Central memory CD8-positive, alpha-beta T cell (primary cell): ENCODE data around the gene PROSER3.

Experiments
- ATAC-seq: fragments of 150-1000 bp; cut with Tn5 transposase; replicated peaks from 2 replicates; pipeline ENCODE4 v1.10.0; 2022; ENCODE audit warnings: mild to moderate bottlenecking, moderate FRiP score, moderate number of reproducible peaks; ENCODE audit not compliant: poor library complexity, severe bottlenecking; ENCODE audit errors: extremely low read depth
- DNase-seq, 2 donors: peaks; one replicate each; pipeline ENCODE4 v3.0.0; 2021; ENCODE audit warnings: low spot score in 2 of 2
- H3K27ac Mint-ChIP-seq: one replicate; pipeline ENCODE4 v1.8.0; 2022; ENCODE audit warnings: low read depth, mild to moderate bottlenecking, moderate library complexity, mixed read lengths
- H3K27me3 Mint-ChIP-seq: one replicate; pipeline ENCODE4 v1.8.0; 2022; ENCODE audit warnings: mixed read lengths
- H3K36me3 Mint-ChIP-seq: one replicate; pipeline ENCODE4 v1.8.0; 2022; ENCODE audit warnings: mild to moderate bottlenecking, moderate library complexity, mixed read lengths; ENCODE audit not compliant: insufficient read depth
- H3K4me1 Mint-ChIP-seq: one replicate; pipeline ENCODE4 v1.8.0; 2022; ENCODE audit warnings: mixed read lengths
- H3K4me3 Mint-ChIP-seq: one replicate; pipeline ENCODE4 v1.8.0; 2022; ENCODE audit warnings: mild to moderate bottlenecking, moderate library complexity, mixed read lengths
- H3K9me3 Mint-ChIP-seq: one replicate; pipeline ENCODE4 v1.8.0; 2022; ENCODE audit warnings: mixed read lengths

PROSER3 gene

DNA sequence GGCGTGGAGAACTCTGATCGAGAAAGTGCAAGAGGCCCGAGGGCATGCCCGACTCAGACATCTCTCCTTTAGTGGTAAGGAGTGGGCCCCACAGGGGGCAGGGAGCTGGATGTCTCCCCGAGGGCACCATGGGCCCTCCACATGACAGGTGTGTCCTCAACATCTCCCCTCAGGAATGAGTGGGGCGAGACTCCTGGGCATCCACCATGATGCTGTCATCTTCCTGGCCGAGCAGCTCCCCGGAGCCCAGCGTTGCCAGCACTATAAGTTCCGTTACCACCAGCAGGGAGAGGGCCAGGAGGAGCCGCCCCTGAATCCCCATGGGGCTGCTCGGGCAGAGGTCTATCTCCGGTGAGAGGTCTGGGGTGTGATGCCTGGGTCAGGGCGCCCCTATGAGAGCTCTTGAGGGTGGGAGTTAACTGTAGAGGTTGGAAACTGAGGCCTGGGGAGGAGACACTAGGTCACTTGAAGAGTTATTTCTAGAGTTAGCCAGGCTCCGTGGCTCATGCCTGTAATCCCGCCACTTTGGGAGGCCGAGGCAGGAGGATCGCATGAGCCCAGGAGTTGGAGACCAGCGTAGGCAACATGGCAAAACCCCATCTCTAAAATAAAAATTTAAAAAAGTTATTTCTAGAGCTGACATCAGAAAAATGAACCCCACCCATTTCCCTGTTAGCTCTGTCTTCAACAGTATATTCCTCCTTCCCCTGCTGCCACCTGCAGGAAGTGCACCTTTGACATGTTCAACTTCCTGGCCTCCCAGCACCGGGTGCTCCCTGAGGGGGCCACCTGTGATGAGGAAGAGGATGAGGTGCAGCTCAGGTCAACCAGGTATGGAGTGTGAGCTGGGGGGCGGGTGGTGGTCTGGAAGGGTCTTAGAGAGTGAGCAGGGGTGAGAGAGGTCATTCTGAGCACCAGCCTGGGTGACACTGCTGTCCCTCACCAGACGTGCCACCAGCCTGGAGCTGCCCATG is 20.8 kb upstream of the PROSER3 start:
- DNase-seq (no peak), ATAC-seq (no peak)
- no peaks in the 10 kb centered on the region for H3K27me3 Mint-ChIP-seq
- H3K9me3 Mint-ChIP-seq, result no peaks in the 10 kb centered on the region
- no peak overlapping the region for H3K4me3 Mint-ChIP-seq
- H3K36me3 Mint-ChIP-seq, result peaks cover 22% of the 10 kb centered on the region
- peak overlapping the region; percentile 81 for H3K27ac Mint-ChIP-seq
- peaks cover 40% of the 10 kb centered on the region for H3K4me1 Mint-ChIP-seq

DNA sequence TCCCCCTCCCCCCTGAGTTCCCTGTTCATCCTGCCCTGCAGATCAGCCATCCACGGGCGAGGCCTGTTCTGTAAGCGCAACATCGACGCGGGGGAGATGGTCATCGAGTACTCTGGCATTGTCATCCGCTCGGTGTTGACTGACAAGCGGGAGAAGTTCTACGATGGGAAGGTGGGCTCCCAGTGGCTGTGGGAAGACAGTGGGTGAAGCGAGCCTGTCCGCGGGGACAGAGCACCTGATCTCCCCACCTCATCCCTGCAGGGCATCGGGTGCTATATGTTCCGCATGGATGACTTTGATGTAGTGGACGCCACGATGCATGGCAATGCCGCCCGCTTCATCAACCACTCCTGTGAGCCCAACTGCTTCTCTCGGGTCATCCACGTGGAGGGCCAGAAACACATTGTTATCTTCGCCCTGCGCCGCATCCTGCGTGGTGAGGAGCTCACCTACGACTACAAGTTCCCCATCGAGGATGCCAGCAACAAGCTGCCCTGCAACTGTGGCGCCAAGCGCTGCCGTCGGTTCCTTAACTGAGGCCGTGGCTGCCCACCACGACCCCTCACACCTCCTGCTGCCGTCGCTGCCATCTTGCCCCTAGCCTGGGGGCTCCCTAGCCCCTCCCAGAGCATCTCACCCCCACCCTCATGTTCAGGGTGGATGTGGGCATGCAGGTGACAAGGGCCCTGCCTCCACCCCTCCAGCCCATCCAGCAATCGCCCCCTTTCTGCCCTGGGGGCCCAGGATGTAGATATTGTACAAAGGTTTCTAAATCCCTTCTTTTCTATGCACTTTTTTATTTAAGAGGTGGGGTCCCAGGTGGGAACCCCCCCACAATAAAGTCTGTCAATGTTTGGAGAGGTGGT is 19.7 kb upstream of the PROSER3 start:
- peak overlapping the region; percentile 81 for H3K27ac Mint-ChIP-seq
- peaks cover 47% of the 10 kb centered on the region for H3K4me1 Mint-ChIP-seq
- H3K4me3 Mint-ChIP-seq, result peak overlapping the region; percentile 86
- no peak for ATAC-seq
- peaks cover 28% of the 10 kb centered on the region for H3K36me3 Mint-ChIP-seq
- DNase-seq, result no peak
- no peaks in the 10 kb centered on the region for H3K9me3 Mint-ChIP-seq
- H3K27me3 Mint-ChIP-seq, result no peaks in the 10 kb centered on the region

DNA sequence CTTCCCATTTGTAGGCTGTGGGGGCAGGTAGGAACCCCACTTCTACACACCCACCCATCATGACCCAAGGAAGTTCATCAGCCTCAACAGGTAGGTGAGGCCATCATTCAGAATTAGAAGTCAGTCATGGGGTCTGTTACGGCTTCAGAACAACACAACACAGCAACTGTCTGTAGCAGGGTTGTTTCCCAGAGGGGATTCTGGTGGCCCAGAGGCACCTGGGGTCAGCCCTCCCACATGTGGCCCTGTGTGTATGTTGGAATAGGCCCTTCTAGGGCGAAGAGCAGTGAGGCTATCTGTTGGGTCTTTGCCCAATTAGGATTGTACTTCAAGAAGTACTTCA is 19.1 kb upstream of the PROSER3 start:
- H3K9me3 Mint-ChIP-seq, result no peaks in the 10 kb centered on the region
- DNase-seq, result no peak
- H3K36me3 Mint-ChIP-seq, result peaks cover 25% of the 10 kb centered on the region
- peak overlapping the region; percentile 86 for H3K4me3 Mint-ChIP-seq
- H3K27ac Mint-ChIP-seq, result peak overlapping the region; percentile 41
- no peaks in the 10 kb centered on the region for H3K27me3 Mint-ChIP-seq
- no peak for ATAC-seq
- H3K4me1 Mint-ChIP-seq, result peaks cover 46% of the 10 kb centered on the region

DNA sequence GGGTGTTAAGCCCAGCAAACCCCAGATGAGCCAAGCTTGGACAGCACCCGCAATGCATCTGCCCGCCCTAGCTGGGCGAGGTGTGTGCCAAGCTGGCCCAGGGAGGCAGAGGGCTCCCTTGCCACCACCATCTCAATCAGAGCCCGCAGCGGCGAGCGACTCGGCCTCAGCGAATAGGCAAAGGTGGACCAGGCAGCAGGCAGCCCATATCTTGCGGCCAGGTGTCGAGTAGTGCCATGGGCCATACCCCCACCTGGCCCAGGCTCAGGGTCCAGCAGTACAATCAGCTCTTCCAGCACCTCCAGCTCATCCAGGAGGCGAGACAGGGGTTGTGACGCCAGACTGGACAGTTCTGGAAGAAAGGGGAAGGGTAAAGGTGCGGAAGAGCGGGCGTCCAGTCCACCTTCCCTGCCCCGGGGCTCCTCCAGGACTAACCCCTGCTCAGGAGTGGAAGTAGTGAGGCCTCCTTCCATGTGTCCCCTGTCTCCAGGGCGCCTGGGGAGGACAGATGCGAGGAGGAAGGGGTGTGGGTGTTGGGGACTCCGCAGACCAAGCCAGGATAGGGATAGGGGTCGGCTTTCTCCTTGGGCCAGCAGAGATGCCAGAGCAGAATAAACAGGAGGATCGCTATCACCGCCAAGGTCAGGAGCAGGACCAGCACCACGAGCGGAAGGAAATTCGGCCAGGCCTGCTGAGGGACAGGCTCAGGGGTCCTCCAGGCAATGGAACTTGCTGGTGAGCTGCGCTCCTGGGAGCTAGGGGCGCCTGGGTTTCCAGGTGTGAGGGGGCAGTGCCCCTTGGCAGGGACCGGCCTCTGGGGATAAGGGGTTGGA is 18.5 kb upstream of the PROSER3 start:
- H3K4me1 Mint-ChIP-seq, result peaks cover 45% of the 10 kb centered on the region

DNA sequence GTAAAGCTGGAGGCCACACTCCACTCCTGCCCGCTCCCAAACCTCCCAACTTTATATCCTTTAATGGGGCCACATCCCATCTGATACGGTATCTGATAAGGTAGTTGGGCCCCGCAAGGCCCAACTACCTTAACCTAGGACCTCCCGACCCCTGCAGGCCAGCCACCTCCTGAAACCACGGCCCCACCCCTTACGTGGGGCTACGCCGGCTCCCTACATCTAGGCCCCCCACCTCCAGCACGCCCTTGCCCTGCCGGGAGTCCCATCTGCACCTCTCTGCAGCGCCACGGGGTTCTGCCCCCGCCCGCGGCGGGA is 17.9 kb upstream of the PROSER3 start:
- ATAC-seq, result no peak

More for the DNA sequence above, 18.5 kb upstream of the PROSER3 start:
- Mint-ChIP-seq H3K36me3 (peaks cover 24% of the 10 kb centered on the region), H3K4me3 (peak overlapping the region; percentile 86), H3K9me3 (no peaks in the 10 kb centered on the region), H3K27ac (peak overlapping the region; percentile 41), H3K27me3 (no peaks in the 10 kb centered on the region)
- ATAC-seq (no peak), DNase-seq (no peak)

DNA sequence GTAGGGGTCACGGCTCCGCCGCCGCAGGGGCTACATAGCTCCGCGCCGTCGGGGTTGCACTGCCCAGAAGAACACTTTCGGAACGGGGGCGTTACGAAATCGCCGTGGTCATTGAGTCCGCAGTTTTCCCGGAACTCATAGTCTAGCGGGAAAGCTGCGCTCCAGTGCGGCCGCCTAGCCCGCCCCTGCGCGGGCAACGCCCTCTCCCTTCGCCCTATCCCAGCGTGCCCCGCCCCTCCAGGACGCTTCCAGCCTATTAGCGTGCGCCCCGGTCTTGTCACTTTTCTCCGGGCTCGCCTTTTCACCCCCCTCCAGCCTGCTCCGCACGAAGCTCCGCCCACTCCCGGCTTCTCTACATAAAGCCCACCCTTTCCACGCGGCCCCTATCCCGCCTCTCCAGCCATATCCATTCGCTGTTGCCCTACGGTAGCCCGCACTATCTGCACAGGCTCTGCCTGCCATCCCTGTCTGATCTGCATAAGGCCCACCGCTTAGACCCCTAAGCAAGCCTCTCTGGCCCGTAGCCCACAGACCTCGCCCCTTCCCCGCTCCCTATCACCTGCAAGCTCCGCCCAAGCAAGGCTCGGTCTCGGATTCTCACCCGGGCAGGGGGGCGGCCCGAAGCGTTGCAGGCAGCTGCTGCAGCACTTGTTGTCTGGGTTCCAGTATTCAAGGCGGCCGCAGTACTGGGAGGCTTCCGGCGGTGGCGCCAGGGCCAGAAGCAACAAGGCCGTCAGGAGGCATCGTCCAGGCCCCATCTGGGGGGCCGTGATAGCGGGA is 17.4 kb upstream of the PROSER3 start:
- H3K27ac Mint-ChIP-seq, result peak overlapping the region; percentile 63
- DNase-seq (peak; percentile 88 to 92), ATAC-seq (peak; percentile 62)
- H3K9me3 Mint-ChIP-seq, result no peaks in the 10 kb centered on the region
- peaks cover 44% of the 10 kb centered on the region for H3K4me1 Mint-ChIP-seq
- H3K36me3 Mint-ChIP-seq, result peaks cover 28% of the 10 kb centered on the region
- H3K4me3 Mint-ChIP-seq, result peak overlapping the region; percentile 86
- no peaks in the 10 kb centered on the region for H3K27me3 Mint-ChIP-seq

More for the DNA sequence above, 17.9 kb upstream of the PROSER3 start:
- peak overlapping the region; percentile 86 for H3K4me3 Mint-ChIP-seq
- no peak for DNase-seq
- no peak overlapping the region for H3K27ac Mint-ChIP-seq
- H3K27me3 Mint-ChIP-seq, result no peaks in the 10 kb centered on the region
- peaks cover 41% of the 10 kb centered on the region for H3K4me1 Mint-ChIP-seq
- peaks cover 24% of the 10 kb centered on the region for H3K36me3 Mint-ChIP-seq
- no peaks in the 10 kb centered on the region for H3K9me3 Mint-ChIP-seq

DNA sequence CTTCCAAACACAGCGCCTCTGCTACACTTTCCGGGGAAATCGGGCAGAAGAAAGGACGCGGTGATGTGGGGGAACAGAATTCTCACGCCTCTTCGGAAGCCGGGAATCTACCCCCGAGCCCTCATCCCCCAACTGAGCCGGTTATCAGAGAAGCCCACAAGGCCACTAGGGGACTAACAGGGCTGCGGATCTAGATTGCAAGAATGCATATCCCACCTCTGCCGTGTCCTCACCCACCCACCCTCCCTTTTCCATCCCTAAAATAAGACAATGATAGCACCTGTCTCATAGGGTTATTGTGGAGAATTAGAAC is 16.8 kb upstream of the PROSER3 start:
- Mint-ChIP-seq H3K27ac (peak overlapping the region; percentile 63), H3K4me1 (peaks cover 49% of the 10 kb centered on the region), H3K4me3 (peak overlapping the region; percentile 86), H3K9me3 (no peaks in the 10 kb centered on the region), H3K36me3 (peaks cover 28% of the 10 kb centered on the region), H3K27me3 (no peaks in the 10 kb centered on the region)
- ATAC-seq (no peak), DNase-seq (no peak)

DNA sequence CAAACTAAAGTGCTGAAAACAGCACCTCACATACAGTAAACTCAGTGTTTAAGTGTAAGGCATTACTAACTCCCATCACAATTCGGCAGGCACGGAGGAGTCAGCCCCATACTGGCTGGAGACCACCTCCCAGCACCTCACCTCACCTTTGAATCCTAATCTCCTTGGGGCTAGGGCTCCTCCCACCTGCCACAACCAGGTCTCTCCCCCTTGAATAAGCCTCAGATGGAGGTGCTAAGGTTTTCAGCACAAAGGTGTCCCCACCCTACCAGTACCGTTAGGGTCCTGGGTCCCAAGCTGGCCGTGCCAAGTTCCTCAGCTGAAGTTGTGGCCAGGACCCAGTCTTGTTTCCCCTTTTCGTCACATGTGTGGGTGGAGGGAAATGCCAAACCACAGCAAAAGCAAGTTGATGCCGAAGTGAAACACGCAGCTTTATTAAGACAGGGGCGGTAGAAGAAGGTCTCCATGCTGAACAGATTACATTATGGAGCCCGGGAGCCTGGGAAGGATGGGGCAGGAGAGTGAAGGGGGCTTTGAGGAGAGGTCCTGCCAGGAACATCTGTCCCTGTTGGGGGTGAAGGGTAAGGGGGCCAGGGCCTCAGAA is 15.8 kb upstream of the PROSER3 start, which contains the start of gene IGFLR1:
TSS of gene IGFLR1 (minus strand) at position 332 of the 604 bp plus-strand sequence. CDS start 1,272 bp downstream, outside the sequence.
- ATAC-seq, result no peak
- Mint-ChIP-seq H3K9me3 (no peaks in the 10 kb centered on the region), H3K4me3 (peak within 1 kb of the TSS; percentile 86), H3K4me1 (peaks cover 54% of the 10 kb centered on the region), H3K27ac (peak within 1 kb of the TSS; percentile 97), H3K27me3 (no peaks in the 10 kb centered on the region), H3K36me3 (peaks cover 25% of the 10 kb centered on the region)
- peak in 1 of 2 donors; percentile 46 for DNase-seq

DNA sequence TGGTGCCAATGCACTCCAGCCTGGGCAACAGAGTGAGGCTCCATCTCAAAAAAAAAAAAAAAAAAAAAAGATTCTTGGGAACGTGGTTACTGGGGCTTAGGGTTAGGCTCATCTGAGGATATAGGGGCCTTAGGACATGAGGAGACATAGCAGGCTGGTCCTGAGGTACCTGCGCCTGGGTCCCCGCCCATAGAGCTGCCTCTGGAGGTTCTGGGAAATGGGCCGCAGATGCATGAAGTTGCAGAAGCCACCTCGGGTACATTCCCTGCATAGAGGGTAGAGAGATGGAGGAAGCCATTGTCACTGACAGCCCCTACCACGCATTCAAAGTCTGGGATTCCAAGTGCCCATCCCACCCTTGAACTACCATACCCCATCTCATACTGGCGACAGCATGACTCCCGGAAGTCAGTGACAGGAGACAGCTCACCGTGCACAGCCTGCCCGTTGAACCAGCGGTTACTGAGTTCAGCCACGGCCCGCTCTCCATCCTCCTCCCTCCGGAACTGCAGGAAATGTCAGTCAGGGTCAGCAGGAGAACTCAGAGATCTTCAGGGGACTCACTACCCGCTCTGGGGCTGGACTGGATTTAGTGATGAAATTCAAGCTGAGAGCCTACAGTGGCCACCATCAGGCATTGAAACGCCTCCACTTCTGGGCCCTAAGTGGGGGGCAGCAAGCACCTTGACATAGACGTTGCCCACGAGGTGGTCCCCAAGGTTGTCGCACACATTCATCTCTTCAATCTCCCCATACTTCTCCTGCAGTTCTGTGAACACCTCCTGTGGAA is 14.1 kb upstream of the PROSER3 start:
- DNase-seq, result no peak
- Mint-ChIP-seq H3K36me3 (peaks cover 24% of the 10 kb centered on the region), H3K27me3 (no peaks in the 10 kb centered on the region), H3K4me1 (peaks cover 55% of the 10 kb centered on the region), H3K4me3 (peak overlapping the region; percentile 97), H3K9me3 (no peaks in the 10 kb centered on the region), H3K27ac (peak overlapping the region; percentile 95)
- no peak for ATAC-seq

DNA sequence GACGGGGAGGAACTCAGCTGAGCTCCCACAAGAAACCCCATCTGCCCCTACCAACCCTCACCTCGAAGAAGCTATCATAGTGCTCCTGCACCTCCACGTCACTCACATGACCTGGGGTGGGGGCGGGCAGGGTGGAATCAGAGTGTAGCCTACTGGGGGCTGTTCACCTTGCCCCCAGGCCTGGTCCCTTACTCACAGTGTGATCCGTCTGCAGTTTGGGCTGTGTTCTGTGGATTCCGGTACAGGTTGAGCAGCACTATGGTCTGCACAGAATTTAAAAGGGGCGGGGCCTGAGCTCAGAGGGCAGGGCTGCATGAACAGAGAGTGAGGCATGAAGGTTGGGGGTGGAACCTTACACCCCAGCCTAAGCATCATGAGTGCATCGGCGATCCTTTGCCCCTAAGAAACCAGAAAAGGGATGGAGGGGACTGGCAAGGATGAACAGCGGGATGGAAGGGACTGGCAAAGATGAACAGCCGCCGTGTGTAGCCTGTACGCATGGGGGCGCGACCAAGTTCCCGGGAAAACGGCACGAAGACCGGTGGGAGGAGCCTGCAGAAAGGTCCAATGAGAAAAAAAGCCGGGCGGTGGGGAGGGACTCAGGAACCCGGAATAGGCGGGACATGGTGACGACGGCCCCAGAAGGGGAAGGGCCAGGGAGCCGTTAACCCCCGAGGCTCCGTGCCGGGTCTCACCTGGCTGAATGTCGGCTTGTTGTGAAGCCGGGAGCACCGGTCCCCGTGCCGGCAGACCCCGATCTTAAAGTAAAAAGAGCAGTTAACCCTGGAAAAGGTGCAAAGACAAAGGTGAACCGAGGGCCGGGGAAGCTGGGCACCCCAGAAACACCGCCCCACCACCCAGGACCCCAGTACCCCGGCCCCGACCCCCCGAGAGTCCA is 13.3 kb upstream of the PROSER3 start:
- Mint-ChIP-seq H3K27me3 (no peaks in the 10 kb centered on the region), H3K9me3 (no peaks in the 10 kb centered on the region), H3K4me1 (peaks cover 59% of the 10 kb centered on the region), H3K36me3 (peaks cover 24% of the 10 kb centered on the region), H3K27ac (peak overlapping the region; percentile 95), H3K4me3 (peak overlapping the region; percentile 97)
- ATAC-seq (peak; percentile 64), DNase-seq (peak; percentile 87 to 91)
